ENCODE data around the gene C12orf43. TPM values are rescaled to one million over a fixed set of nuclear protein-coding genes. Genes with fewer than 3 reads are reported as not detected.

Gene C12orf43, protein sequence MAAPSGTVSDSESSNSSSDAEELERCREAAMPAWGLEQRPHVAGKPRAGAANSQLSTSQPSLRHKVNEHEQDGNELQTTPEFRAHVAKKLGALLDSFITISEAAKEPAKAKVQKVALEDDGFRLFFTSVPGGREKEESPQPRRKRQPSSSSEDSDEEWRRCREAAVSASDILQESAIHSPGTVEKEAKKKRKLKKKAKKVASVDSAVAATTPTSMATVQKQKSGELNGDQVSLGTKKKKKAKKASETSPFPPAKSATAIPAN
- total RNA-seq, result 11.8 and 13.2 TPM in 2 replicates

DNA sequence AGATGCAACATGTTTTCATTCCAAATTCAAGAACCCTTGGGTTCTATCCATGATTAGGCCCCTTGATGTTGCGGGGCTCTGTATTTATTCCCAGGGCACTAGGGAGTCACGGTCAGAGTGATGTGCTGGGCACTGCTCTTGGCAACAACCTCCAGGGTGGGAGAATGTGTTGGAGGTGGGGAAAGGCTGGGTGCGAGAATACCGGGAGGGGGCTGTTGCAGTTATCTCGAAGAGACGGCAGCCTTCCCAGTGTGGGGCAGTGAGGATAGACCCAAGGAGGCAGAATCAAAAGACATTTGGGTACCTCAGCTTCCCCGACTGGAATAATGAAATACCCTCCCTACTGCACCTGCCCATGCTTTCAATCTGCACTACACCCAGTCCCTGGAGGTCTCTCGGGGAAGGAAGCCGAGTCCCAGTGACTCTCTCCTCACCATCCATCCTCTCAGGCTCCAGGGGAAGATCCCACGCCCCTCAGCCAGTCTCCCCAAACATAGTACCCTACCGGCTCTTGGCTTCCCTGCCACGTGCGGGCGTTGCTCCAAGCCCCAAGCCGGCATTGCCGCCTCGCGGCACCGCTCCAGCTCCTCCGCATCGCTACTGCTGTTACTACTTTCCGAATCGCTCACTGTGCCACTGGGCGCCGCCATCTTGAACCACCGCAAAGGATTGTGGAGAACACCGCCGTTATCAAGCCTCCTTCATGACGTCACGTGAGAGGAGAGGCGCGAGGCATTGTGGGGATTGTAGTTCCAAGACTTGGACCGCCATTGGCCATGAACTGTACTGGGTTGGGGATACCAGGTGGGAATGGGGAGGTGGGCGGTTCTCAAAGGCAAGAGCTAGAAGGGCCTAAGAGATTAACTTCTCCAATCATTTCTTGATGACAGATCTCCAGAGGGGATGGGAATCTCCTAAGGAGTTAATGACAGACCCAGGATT is at the start of gene C12orf43:
TSS of gene C12orf43 (minus strand) at position 663 of the 942 bp plus-strand sequence. CDS start at position 650, 13 bp downstream.

DNA sequence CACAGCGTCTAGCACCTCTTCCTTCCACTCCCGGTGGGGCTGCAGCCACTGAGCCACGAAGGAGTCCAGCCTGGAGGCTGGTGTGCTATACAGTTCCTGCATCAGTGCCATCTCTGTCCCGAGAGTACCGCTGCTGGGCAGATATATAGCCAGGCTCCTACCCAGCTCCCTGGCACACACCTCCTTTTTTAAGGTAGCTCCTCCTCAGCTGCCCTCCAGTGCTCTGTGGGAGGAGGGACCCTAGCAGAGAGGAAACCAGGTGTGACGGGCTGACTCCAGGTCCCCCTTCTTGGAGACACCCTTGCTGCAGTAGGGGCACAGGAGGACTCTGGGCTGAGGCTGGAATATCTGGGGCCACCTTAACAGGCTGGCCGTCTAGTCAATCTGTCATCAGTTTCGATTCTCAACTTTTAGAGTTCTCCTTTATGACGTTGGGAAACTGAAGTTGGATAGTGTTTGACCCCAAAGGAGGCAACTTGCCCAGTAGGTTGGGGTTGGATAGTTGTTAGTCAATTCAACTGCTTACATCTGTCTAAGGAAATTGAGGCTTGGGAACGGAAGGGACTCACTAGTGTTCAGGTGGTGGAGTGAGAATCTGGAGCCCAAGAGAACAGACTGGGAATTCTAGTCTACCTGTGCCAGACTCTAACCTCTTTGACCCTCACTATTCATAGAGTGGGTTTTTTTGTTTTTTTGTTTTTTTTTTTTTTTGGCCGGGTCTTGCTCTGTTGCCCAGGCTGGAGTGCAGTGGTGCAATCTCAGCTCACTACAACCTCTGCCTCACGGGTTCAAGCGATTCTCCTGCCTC is 22.8 kb upstream of the C12orf43 start, which contains the start of gene OASL:
TSS of gene OASL (minus strand) at position 386 of the 808 bp plus-strand sequence. CDS start at position 111, 275 bp downstream.

DNA sequence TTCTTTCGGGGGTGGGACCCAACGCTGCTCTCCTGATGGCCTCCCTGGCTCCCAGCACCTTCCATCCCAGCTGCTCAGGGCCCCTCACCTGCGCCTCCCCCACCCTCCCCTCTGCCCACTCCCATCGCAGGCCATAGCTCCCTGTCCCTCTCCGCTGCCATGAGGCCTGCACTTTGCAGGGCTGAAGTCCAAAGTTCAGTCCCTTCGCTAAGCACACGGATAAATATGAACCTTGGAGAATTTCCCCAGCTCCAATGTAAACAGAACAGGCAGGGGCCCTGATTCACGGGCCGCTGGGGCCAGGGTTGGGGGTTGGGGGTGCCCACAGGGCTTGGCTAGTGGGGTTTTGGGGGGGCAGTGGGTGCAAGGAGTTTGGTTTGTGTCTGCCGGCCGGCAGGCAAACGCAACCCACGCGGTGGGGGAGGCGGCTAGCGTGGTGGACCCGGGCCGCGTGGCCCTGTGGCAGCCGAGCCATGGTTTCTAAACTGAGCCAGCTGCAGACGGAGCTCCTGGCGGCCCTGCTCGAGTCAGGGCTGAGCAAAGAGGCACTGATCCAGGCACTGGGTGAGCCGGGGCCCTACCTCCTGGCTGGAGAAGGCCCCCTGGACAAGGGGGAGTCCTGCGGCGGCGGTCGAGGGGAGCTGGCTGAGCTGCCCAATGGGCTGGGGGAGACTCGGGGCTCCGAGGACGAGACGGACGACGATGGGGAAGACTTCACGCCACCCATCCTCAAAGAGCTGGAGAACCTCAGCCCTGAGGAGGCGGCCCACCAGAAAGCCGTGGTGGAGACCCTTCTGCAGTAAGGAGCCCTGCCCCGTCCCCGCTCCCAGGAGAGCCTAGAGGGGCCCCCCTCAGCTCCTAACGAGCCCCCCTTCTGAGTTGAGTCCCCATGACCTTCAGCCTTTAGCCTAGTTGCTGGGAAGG is 37.7 kb downstream of the C12orf43 start, which contains the start of gene HNF1A:
TSS of gene HNF1A (plus strand) at position 248 of the 924 bp plus-strand sequence. CDS start at position 474, 226 bp downstream.

Other genes starting within 250 kb of the C12orf43 start
- 4.1 and 6.1 TPM in 2 replicates for gene SPPL3, start 112.1 kb downstream of the C12orf43 start, total RNA-seq
- gene HNF1A, start 37.9 kb downstream of the C12orf43 start, total RNA-seq, result not detected in 2 replicates
- gene OASL, start 22.8 kb upstream of the C12orf43 start, total RNA-seq, result 0.13 and 0.19 TPM in 2 replicates
- gene P2RX7, start 116.4 kb upstream of the C12orf43 start, total RNA-seq, result 1.3 and 2.2 TPM in 2 replicates
- gene P2RX4, start 193.6 kb upstream of the C12orf43 start, total RNA-seq, result 16.2 and 31.2 TPM in 2 replicates

All from aortic smooth muscle cell (primary cell).